Mesenchymal stem cell (in vitro differentiated cells and primary cell): ENCODE results near the gene SLC39A3.

Source experiments
- DNase-seq: peaks from one replicate; pipeline ENCODE4 v3.0.0-alpha.2; 2013
- H2AFZ ChIP-seq: one replicate; pipeline ENCODE4 v1.6.1; 2013; ENCODE audit warnings: low read depth, mild to moderate bottlenecking, control low read depth, inconsistent platforms, low read length, moderate library complexity
- H2AK5ac ChIP-seq: 2 replicates; pipeline ENCODE4 v1.6.1; 2013; ENCODE audit warnings: low read length, moderate library complexity, mild to moderate bottlenecking, inconsistent platforms; ENCODE audit not compliant: severe bottlenecking
- H2BK120ac ChIP-seq: one replicate; pipeline ENCODE4 v1.6.1; 2013; ENCODE audit warnings: low read depth, mild to moderate bottlenecking, inconsistent platforms, low read length, moderate library complexity
- H2BK12ac ChIP-seq, 2 experiments: one replicate each; pipeline ENCODE4 v1.6.1; 2013; ENCODE audit warnings: inconsistent platforms in 2 of 2, low read length in 2 of 2, mild to moderate bottlenecking in 2 of 2, moderate library complexity in 2 of 2, control low read depth in 1 of 2
- H2BK15ac ChIP-seq: one replicate; pipeline ENCODE4 v1.6.1; 2013; ENCODE audit warnings: mild to moderate bottlenecking, low read depth, inconsistent platforms; ENCODE audit not compliant: poor library complexity, severe bottlenecking
- H2BK5ac ChIP-seq: 2 replicates; pipeline ENCODE4 v1.6.1; 2013; ENCODE audit warnings: low read depth, mild to moderate bottlenecking, low read length, control low read depth, inconsistent platforms; ENCODE audit not compliant: poor library complexity, severe bottlenecking
- H3K14ac ChIP-seq, 2 experiments: one replicate each; pipeline ENCODE4 v1.6.1; 2013; ENCODE audit warnings: inconsistent platforms in 2 of 2, low read length in 2 of 2, control low read depth in 1 of 2, mild to moderate bottlenecking in 1 of 2, moderate library complexity in 1 of 2
- H3K18ac ChIP-seq, 2 experiments: one replicate each; pipeline ENCODE4 v1.6.1; 2013; ENCODE audit warnings: inconsistent platforms in 2 of 2, low read length in 2 of 2, control low read depth in 1 of 2, low read depth in 1 of 2, mild to moderate bottlenecking in 1 of 2
- H3K23ac ChIP-seq, 2 experiments: one replicate each; pipeline ENCODE4 v1.6.1; 2013; ENCODE audit warnings: inconsistent platforms in 2 of 2, low read length in 2 of 2, mild to moderate bottlenecking in 2 of 2, moderate library complexity in 2 of 2, control low read depth in 1 of 2
- H3K27ac ChIP-seq: 2 replicates; pipeline ENCODE4 v1.5.1; 2013; ENCODE audit warnings: mild to moderate bottlenecking, moderate library complexity, low read length, control low read depth, inconsistent platforms; ENCODE audit not compliant: poor library complexity, severe bottlenecking
- H3K27me3 ChIP-seq, 2 experiments: 2 replicates each; pipeline versions ENCODE4 v1.6.1 to v1.7.0; 2013; ENCODE audit warnings: low read length in 2 of 2, mild to moderate bottlenecking in 2 of 2, moderate library complexity in 2 of 2, control low read depth in 1 of 2, inconsistent platforms in 1 of 2; ENCODE audit not compliant: control insufficient read depth in 1 of 2, insufficient read depth in 1 of 2
- H3K36me3 ChIP-seq, 2 experiments: 2 replicates each; pipeline versions ENCODE4 v1.6.1 to v1.7.0; 2013; ENCODE audit warnings: low read length in 2 of 2, control low read depth in 1 of 2, inconsistent platforms in 1 of 2, low read depth in 1 of 2, mild to moderate bottlenecking in 1 of 2; ENCODE audit not compliant: insufficient read depth in 2 of 2, control insufficient read depth in 1 of 2
- H3K4ac ChIP-seq, 2 experiments: one replicate each; pipeline ENCODE4 v1.6.1; 2013; ENCODE audit warnings: inconsistent platforms in 2 of 2, low read length in 2 of 2, mild to moderate bottlenecking in 2 of 2, moderate library complexity in 2 of 2, control low read depth in 1 of 2, low read depth in 1 of 2
- H3K4me1 ChIP-seq: 2 replicates; pipeline ENCODE4 v1.6.1; 2013; ENCODE audit warnings: low read depth, low read length, control low read depth; ENCODE audit not compliant: control insufficient read depth, insufficient read depth
- H3K4me2 ChIP-seq: 2 replicates; pipeline ENCODE4 v1.6.1; 2013; ENCODE audit warnings: low read length, mild to moderate bottlenecking, inconsistent platforms; ENCODE audit not compliant: poor library complexity, severe bottlenecking
- H3K4me3 ChIP-seq, 2 experiments: 2 replicates each; pipeline versions ENCODE4 v1.5.1 to v1.7.0; 2013; ENCODE audit warnings: low read length in 2 of 2, mild to moderate bottlenecking in 2 of 2, control low read depth in 1 of 2, low read depth in 1 of 2; ENCODE audit not compliant: insufficient read depth in 1 of 2
- H3K79me1 ChIP-seq: replicated peaks from 2 replicates; pipeline ENCODE4 v1.6.1; 2013; ENCODE audit warnings: mild to moderate bottlenecking, control low read depth, low read length, inconsistent platforms; ENCODE audit not compliant: poor library complexity, severe bottlenecking
- H3K9ac ChIP-seq: 2 replicates; pipeline ENCODE4 v1.7.0; 2013; ENCODE audit warnings: mild to moderate bottlenecking, low read length, moderate library complexity
- H3K9me3 ChIP-seq: 2 replicates; pipeline ENCODE4 v1.7.0; 2013; ENCODE audit warnings: mild to moderate bottlenecking, low read length; ENCODE audit not compliant: control insufficient read depth
- H4K8ac ChIP-seq: one replicate; pipeline ENCODE4 v1.6.1; 2013; ENCODE audit warnings: inconsistent platforms, mild to moderate bottlenecking, low read length, moderate library complexity
- H4K91ac ChIP-seq: one replicate; pipeline ENCODE4 v1.6.1; 2013; ENCODE audit warnings: mild to moderate bottlenecking, low read length, inconsistent platforms
- WGBS: methylation state at CpG from one replicate; pipeline ENCODE4 v1.1.7; 2013; ENCODE audit warnings: mixed read lengths; 5-methylcytosine and 5-hydroxymethylcytosine counted together

SLC39A3 gene

GRCh38 chr19:2691951-2692350, 47.9 kb downstream of the SLC39A3 start:
- Histone ChIP-seq H3K9ac (no peak overlapping the region), H2BK120ac (no peak overlapping the region), H3K18ac (no peak overlapping the region), H2AFZ (no peak overlapping the region), H3K9me3 (no peaks in the 10 kb centered on the region), H3K79me1 (no peaks in the 10 kb centered on the region), H4K91ac (no peak overlapping the region), H3K4me3 (no peak overlapping the region), H2BK5ac (no peak overlapping the region), H4K8ac (no peak overlapping the region), H3K4me2 (no peak overlapping the region), H2BK12ac (no peak overlapping the region), H2AK5ac (no peak overlapping the region), H3K36me3 (no peaks in the 10 kb centered on the region), H3K27me3 (peaks cover 16 to 28% of the 10 kb centered on the region in 2 experiments), H3K23ac (no peak overlapping the region), H3K27ac (no peak overlapping the region), H3K14ac (no peak overlapping the region), H3K4ac (no peak overlapping the region), H3K4me1 (peaks cover 1% of the 10 kb centered on the region), H2BK15ac (no peak overlapping the region)
- 85% methylated on average over 8 of the region's 9 CpGs for WGBS
- no peak for DNase-seq

GRCh38 chr19:2690856-2691255, 49.0 kb downstream of the SLC39A3 start:
- Histone ChIP-seq H2BK12ac (no peak overlapping the region), H2AK5ac (no peak overlapping the region)
- 89% methylated on average over 7 of the region's 11 CpGs for WGBS

GRCh38 chr19:2686360-2686759, 53.5 kb downstream of the SLC39A3 start:
- H2BK120ac ChIP-seq, result no peak overlapping the region
- H3K4me3 ChIP-seq, result no peak overlapping the region
- WGBS, result 86% methylated on average over 15 of the region's 17 CpGs
- no peak overlapping the region for H2BK15ac ChIP-seq
- no peak overlapping the region for H2AK5ac ChIP-seq
- H4K91ac ChIP-seq, result no peak overlapping the region
- H3K9me3 ChIP-seq, result no peaks in the 10 kb centered on the region
- H3K9ac ChIP-seq, result no peak overlapping the region
- DNase-seq, result no peak
- H3K36me3 ChIP-seq, result no peaks in the 10 kb centered on the region
- H2AFZ ChIP-seq, result no peak overlapping the region
- no peak overlapping the region for H3K23ac ChIP-seq
- no peak overlapping the region for H3K14ac ChIP-seq
- H4K8ac ChIP-seq, result no peak overlapping the region
- H3K79me1 ChIP-seq, result no peaks in the 10 kb centered on the region
- H3K4me2 ChIP-seq, result no peak overlapping the region
- peaks cover 0 to 7% of the 10 kb centered on the region in 2 experiments for H3K27me3 ChIP-seq
- H2BK5ac ChIP-seq, result no peak overlapping the region
- no peak overlapping the region for H3K27ac ChIP-seq
- no peak overlapping the region for H3K18ac ChIP-seq
- H3K4me1 ChIP-seq, result no peaks in the 10 kb centered on the region
- H2BK12ac ChIP-seq, result no peak overlapping the region
- H3K4ac ChIP-seq, result no peak overlapping the region

More at GRCh38 chr19:2690856-2691255, 49.0 kb downstream of the SLC39A3 start:
- H3K79me1 ChIP-seq, result no peaks in the 10 kb centered on the region
- no peak overlapping the region for H3K14ac ChIP-seq
- no peak overlapping the region for H3K4me2 ChIP-seq
- no peak overlapping the region for H2AFZ ChIP-seq
- no peaks in the 10 kb centered on the region for H3K4me1 ChIP-seq
- H2BK5ac ChIP-seq, result no peak overlapping the region
- no peak overlapping the region for H4K8ac ChIP-seq
- H2BK15ac ChIP-seq, result no peak overlapping the region
- H3K27me3 ChIP-seq, result peaks cover 16 to 26% of the 10 kb centered on the region in 2 experiments
- no peak overlapping the region for H4K91ac ChIP-seq
- no peak overlapping the region for H3K9ac ChIP-seq
- no peaks in the 10 kb centered on the region for H3K36me3 ChIP-seq
- no peak for DNase-seq
- no peak overlapping the region for H3K23ac ChIP-seq
- H3K9me3 ChIP-seq, result no peaks in the 10 kb centered on the region
- no peak overlapping the region for H3K4ac ChIP-seq
- H2BK120ac ChIP-seq, result no peak overlapping the region
- H3K4me3 ChIP-seq, result no peak overlapping the region
- H3K18ac ChIP-seq, result no peak overlapping the region
- no peak overlapping the region for H3K27ac ChIP-seq

GRCh38 chr19:2685204-2685704, 54.6 kb downstream of the SLC39A3 start:
- Histone ChIP-seq H3K9ac (no peak overlapping the region), H3K4me2 (no peak overlapping the region), H4K8ac (no peak overlapping the region), H3K36me3 (no peaks in the 10 kb centered on the region), H3K18ac (no peak overlapping the region), H2AK5ac (no peak overlapping the region), H3K27ac (no peak overlapping the region), H3K27me3 (peaks cover 0 to 7% of the 10 kb centered on the region in 2 experiments), H2BK120ac (no peak overlapping the region), H2BK5ac (no peak overlapping the region), H3K9me3 (no peaks in the 10 kb centered on the region), H3K4me1 (no peaks in the 10 kb centered on the region), H2BK12ac (no peak overlapping the region), H2AFZ (no peak overlapping the region), H3K4ac (no peak overlapping the region), H4K91ac (no peak overlapping the region), H3K4me3 (no peak overlapping the region), H3K79me1 (no peaks in the 10 kb centered on the region), H2BK15ac (no peak overlapping the region), H3K14ac (no peak overlapping the region), H3K23ac (no peak overlapping the region)
- no peak for DNase-seq
- 82% methylated on average over 5 of the region's 6 CpGs for WGBS
